ENCODE measurements around the gene FCGR2B.
"Not testable (repeated sequence)": the region's sequence is repeated elsewhere in the genome, so short reads cannot be mapped to it uniquely, and the experiment has no call there.

- TF ChIP-seq POLR2A, CTCF, EP300, POLR2AphosphoS5 (IDR thresholded peaks at IDR 0.05): not testable (repeated sequence)
These were observed 19.3 kb upstream of the FCGR2B start for GRCh38 chr1:161643481-161644208.

Data from suprapubic skin (tissue), 4 donors.